ENCODE results near the gene SEPTIN12.

The SEPTIN12 gene

GRCh38 chr16:4783951-4784336 is 4.2 kb downstream of the SEPTIN12 start:
- no peak overlapping the region for H3K4me2 ChIP-seq (ENCODE audit: low read length)
- no peak for DNase-seq
- H3K27ac ChIP-seq (ENCODE audit: low read depth, low read length) = no peak overlapping the region
- H4K5ac ChIP-seq (ENCODE audit: low read length) = no peak overlapping the region
- no peak overlapping the region for H3K56ac ChIP-seq (ENCODE audit: low read length)
- no peak overlapping the region for H4K8ac ChIP-seq (ENCODE audit: low read depth, low read length)
- H3K4me3 ChIP-seq (ENCODE audit: low read length) = no peak overlapping the region
- H3K4ac ChIP-seq (ENCODE audit: low read depth, low read length) = no peak overlapping the region
- H2BK5ac ChIP-seq (ENCODE audit: low read length) = no peak overlapping the region
- no peak overlapping the region for H3K18ac ChIP-seq (ENCODE audit: low read length)
- no CpG with 5 or more reads among the region's 16 CpGs for WGBS (ENCODE audit: extremely low coverage, insufficient coverage, low lambda C conversion rate)
- H3K9ac ChIP-seq (ENCODE audit: low read length) = no peak overlapping the region
- no peak overlapping the region for H3K23ac ChIP-seq (ENCODE audit: low read length)
- H2BK15ac ChIP-seq (replicated peaks; ENCODE audit: low read depth) = no peak overlapping the region
- no peak overlapping the region for H2BK120ac ChIP-seq (ENCODE audit: low read depth, low read length)
- H3K4me1 ChIP-seq (ENCODE audit: control insufficient read depth, low read depth, low read length) = no peaks in the 10 kb centered on the region
- H3K27me3 ChIP-seq (ENCODE audit: insufficient read depth, low read length, poor library complexity) = no peaks in the 10 kb centered on the region
- no peak overlapping the region for H2AK5ac ChIP-seq (ENCODE audit: low read length)
- H3K36me3 ChIP-seq (ENCODE audit: control insufficient read depth, insufficient read depth, low read length) = no peaks in the 10 kb centered on the region
- H3K79me1 ChIP-seq (ENCODE audit: low read length) = no peaks in the 10 kb centered on the region
- no peaks in the 10 kb centered on the region for H3K79me2 ChIP-seq (ENCODE audit: control insufficient read depth, insufficient read depth, low read length)

- H3K36me3 ChIP-seq (ENCODE audit: control insufficient read depth, insufficient read depth, low read length) = no peaks in the 10 kb centered on the region
- H3K23ac ChIP-seq (ENCODE audit: low read length) = no peak overlapping the region
- no peak overlapping the region for H3K9ac ChIP-seq (ENCODE audit: low read length)
- H4K8ac ChIP-seq (ENCODE audit: low read depth, low read length) = no peak overlapping the region
- H3K4me3 ChIP-seq (ENCODE audit: low read length) = no peak overlapping the region
- H2BK120ac ChIP-seq (ENCODE audit: low read depth, low read length) = no peak overlapping the region
- H3K27me3 ChIP-seq (ENCODE audit: insufficient read depth, low read length, poor library complexity) = no peaks in the 10 kb centered on the region
- H2AK5ac ChIP-seq (ENCODE audit: low read length) = no peak overlapping the region
- H2BK5ac ChIP-seq (ENCODE audit: low read length) = no peak overlapping the region
- H3K79me1 ChIP-seq (ENCODE audit: low read length) = no peaks in the 10 kb centered on the region
- H3K79me2 ChIP-seq (ENCODE audit: control insufficient read depth, insufficient read depth, low read length) = no peaks in the 10 kb centered on the region
- no peak overlapping the region for H3K27ac ChIP-seq (ENCODE audit: low read depth, low read length)
- no peak overlapping the region for H3K56ac ChIP-seq (ENCODE audit: low read length)
- H3K4ac ChIP-seq (ENCODE audit: low read depth, low read length) = no peak overlapping the region
- H3K18ac ChIP-seq (ENCODE audit: low read length) = no peak overlapping the region
- no peak overlapping the region for H3K4me2 ChIP-seq (ENCODE audit: low read length)
- no peak overlapping the region for H2BK15ac ChIP-seq (replicated peaks; ENCODE audit: low read depth)
- no peak overlapping the region for H4K5ac ChIP-seq (ENCODE audit: low read length)
- H3K4me1 ChIP-seq (ENCODE audit: control insufficient read depth, low read depth, low read length) = no peaks in the 10 kb centered on the region
- no CpG with 5 or more reads among the region's 25 CpGs for whole genome bisulfite sequencing (ENCODE audit: extremely low coverage, insufficient coverage, low lambda C conversion rate)
- no peak for DNase-seq
Measured at GRCh38 chr16:4783251-4783950, 4.7 kb downstream of the SEPTIN12 start.

- Histone ChIP-seq H4K8ac (ENCODE audit: low read depth, low read length) (no peak overlapping the region), H3K23ac (ENCODE audit: low read length) (no peak overlapping the region), H3K27me3 (ENCODE audit: insufficient read depth, low read length, poor library complexity) (no peaks in the 10 kb centered on the region), H3K18ac (ENCODE audit: low read length) (no peak overlapping the region), H3K79me1 (ENCODE audit: low read length) (no peaks in the 10 kb centered on the region), H3K36me3 (ENCODE audit: control insufficient read depth, insufficient read depth, low read length) (no peaks in the 10 kb centered on the region), H3K4ac (ENCODE audit: low read depth, low read length) (no peak overlapping the region), H3K4me1 (ENCODE audit: control insufficient read depth, low read depth, low read length) (no peaks in the 10 kb centered on the region), H2BK15ac (replicated peaks; ENCODE audit: low read depth) (no peak overlapping the region), H3K27ac (ENCODE audit: low read depth, low read length) (no peak overlapping the region), H3K4me2 (ENCODE audit: low read length) (no peak overlapping the region), H4K5ac (ENCODE audit: low read length) (no peak overlapping the region), H3K56ac (ENCODE audit: low read length) (no peak overlapping the region), H3K9ac (ENCODE audit: low read length) (no peak overlapping the region), H2BK5ac (ENCODE audit: low read length) (no peak overlapping the region), H3K79me2 (ENCODE audit: control insufficient read depth, insufficient read depth, low read length) (no peaks in the 10 kb centered on the region), H2AK5ac (ENCODE audit: low read length) (no peak overlapping the region), H3K4me3 (ENCODE audit: low read length) (no peak overlapping the region), H2BK120ac (ENCODE audit: low read depth, low read length) (no peak overlapping the region)
- WGBS (ENCODE audit: extremely low coverage, insufficient coverage, low lambda C conversion rate) = no CpG with 5 or more reads among the region's 4 CpGs
- DNase-seq = no peak
Measured at GRCh38 chr16:4780235-4780634, 7.9 kb downstream of the SEPTIN12 start.

GRCh38 chr16:4778050-4778392 is 10.1 kb downstream of the SEPTIN12 start:
- Histone ChIP-seq H2BK5ac (ENCODE audit: low read length) (no peak overlapping the region), H3K79me2 (ENCODE audit: control insufficient read depth, insufficient read depth, low read length) (no peaks in the 10 kb centered on the region), H3K4me2 (ENCODE audit: low read length) (no peak overlapping the region), H3K9ac (ENCODE audit: low read length) (no peak overlapping the region), H2AK5ac (ENCODE audit: low read length) (no peak overlapping the region), H3K79me1 (ENCODE audit: low read length) (no peaks in the 10 kb centered on the region), H3K27me3 (ENCODE audit: insufficient read depth, low read length, poor library complexity) (no peaks in the 10 kb centered on the region), H4K5ac (ENCODE audit: low read length) (no peak overlapping the region), H3K23ac (ENCODE audit: low read length) (no peak overlapping the region), H4K8ac (ENCODE audit: low read depth, low read length) (no peak overlapping the region), H3K27ac (ENCODE audit: low read depth, low read length) (no peak overlapping the region), H3K36me3 (ENCODE audit: control insufficient read depth, insufficient read depth, low read length) (no peaks in the 10 kb centered on the region), H3K4me3 (ENCODE audit: low read length) (no peak overlapping the region), H2BK120ac (ENCODE audit: low read depth, low read length) (no peak overlapping the region), H3K56ac (ENCODE audit: low read length) (no peak overlapping the region), H2BK15ac (replicated peaks; ENCODE audit: low read depth) (no peak overlapping the region), H3K4ac (ENCODE audit: low read depth, low read length) (no peak overlapping the region), H3K4me1 (ENCODE audit: control insufficient read depth, low read depth, low read length) (no peaks in the 10 kb centered on the region), H3K18ac (ENCODE audit: low read length) (no peak overlapping the region)
- WGBS (ENCODE audit: extremely low coverage, insufficient coverage, low lambda C conversion rate) = no CpG with 5 or more reads among the region's 5 CpGs
- no peak for DNase-seq

- no peak overlapping the region for H3K18ac ChIP-seq (ENCODE audit: low read length)
- H3K56ac ChIP-seq (ENCODE audit: low read length) = no peak overlapping the region
- H2BK5ac ChIP-seq (ENCODE audit: low read length) = no peak overlapping the region
- H3K23ac ChIP-seq (ENCODE audit: low read length) = no peak overlapping the region
- no peak overlapping the region for H2BK120ac ChIP-seq (ENCODE audit: low read depth, low read length)
- no peaks in the 10 kb centered on the region for H3K27me3 ChIP-seq (ENCODE audit: insufficient read depth, low read length, poor library complexity)
- H3K4ac ChIP-seq (ENCODE audit: low read depth, low read length) = no peak overlapping the region
- no peak overlapping the region for H3K9ac ChIP-seq (ENCODE audit: low read length)
- no peaks in the 10 kb centered on the region for H3K4me1 ChIP-seq (ENCODE audit: control insufficient read depth, low read depth, low read length)
- no peak overlapping the region for H4K8ac ChIP-seq (ENCODE audit: low read depth, low read length)
- H3K4me2 ChIP-seq (ENCODE audit: low read length) = no peak overlapping the region
- no peak overlapping the region for H3K27ac ChIP-seq (ENCODE audit: low read depth, low read length)
- DNase-seq = no peak
- H4K5ac ChIP-seq (ENCODE audit: low read length) = no peak overlapping the region
- no CpG with 5 or more reads among the region's 17 CpGs for WGBS (ENCODE audit: extremely low coverage, insufficient coverage, low lambda C conversion rate)
- H3K79me2 ChIP-seq (ENCODE audit: control insufficient read depth, insufficient read depth, low read length) = no peaks in the 10 kb centered on the region
- no peaks in the 10 kb centered on the region for H3K79me1 ChIP-seq (ENCODE audit: low read length)
- H3K36me3 ChIP-seq (ENCODE audit: control insufficient read depth, insufficient read depth, low read length) = no peaks in the 10 kb centered on the region
- H3K4me3 ChIP-seq (ENCODE audit: low read length) = no peak overlapping the region
- no peak overlapping the region for H2AK5ac ChIP-seq (ENCODE audit: low read length)
- H2BK15ac ChIP-seq (replicated peaks; ENCODE audit: low read depth) = no peak overlapping the region
Measured at GRCh38 chr16:4777339-4778049, 10.7 kb downstream of the SEPTIN12 start.

Measured in mesendoderm (in vitro differentiated cells).